NB4 (cell line): Measurements from ENCODE around the gene ISG20.

Experiments used
- CTCF ChIP-seq: IDR thresholded peaks from one replicate; pipeline ENCODE4 v1.5.1; 2012; ENCODE audit warnings: low read depth, low read length
- MYC ChIP-seq: IDR thresholded peaks from 2 replicates; pipeline ENCODE4 v1.6.1; 2011; ENCODE audit warnings: low read depth, low read length

- no peak for TF ChIP-seq MYC
- TF ChIP-seq CTCF: no peak
Observed at GRCh38 chr15:88646951-88647350, 8.1 kb downstream of the ISG20 start.
